Measurements from ENCODE around the gene CCDC28B. TPM values are rescaled to one million over a fixed set of nuclear protein-coding genes. Genes with fewer than 3 reads are reported as not detected.

The CCDC28B gene
- total and polyA plus RNA-seq, 2 donors (not counting 3 experiments of a cell fraction or from before 2014, with no cell fraction given): 12.0 to 19.1 TPM

GRCh38 chr1:32250893-32251716, 50.7 kb downstream of the CCDC28B start, which contains the start of gene LCK:
Gene LCK (plus strand): TSS chr1:32251265. CDS start chr1:32274330, 23,065 bp downstream.
- TF ChIP-seq MAX (IDR thresholded peaks at IDR 0.05; ENCODE audit: insufficient read depth, insufficient read length) (no peak), MYC (IDR thresholded peaks at IDR 0.05; ENCODE audit: low read depth, low read length) (no peak)
- Histone ChIP-seq H3K4me2 (ENCODE audit: insufficient read depth, low read length) (no peak within 1 kb of the TSS), H3K9me1 (replicated peaks; ENCODE audit: control insufficient read depth, extremely low read depth, insufficient read depth, low read length) (no peaks in the 10 kb centered on the region), H3K9me3 (replicated peaks; ENCODE audit: control insufficient read depth, insufficient read depth, low read length) (no peaks in the 10 kb centered on the region), H3K27ac (ENCODE audit: insufficient read depth, low read depth, low read length) (peak within 1 kb of the TSS; percentile 77), H3K36me3 (ENCODE audit: control insufficient read depth in 2 of 2, extremely low read depth in 1 of 2, insufficient read depth in 2 of 2, low read length in 2 of 2) (no peaks in the 10 kb centered on the region), H3K27me3 (ENCODE audit: control insufficient read depth in 2 of 2, insufficient read depth in 2 of 2, low read length in 2 of 2) (no peaks in the 10 kb centered on the region), H4K20me1 (replicated peaks; ENCODE audit: control insufficient read depth, extremely low read depth, insufficient read depth, low read length) (no peaks in the 10 kb centered on the region), H3K79me2 (ENCODE audit: control insufficient read depth, insufficient read depth, low read length) (no peaks in the 10 kb centered on the region), H2AFZ (ENCODE audit: low read depth, low read length) (no peak within 1 kb of the TSS), H3K4me1 (ENCODE audit: control insufficient read depth, extremely low read depth, insufficient read depth, low read length) (peaks cover 47% of the 10 kb centered on the region), H3K4me3 (replicated peaks in 1 of 3; ENCODE audit: insufficient read depth in 1 of 3, low read depth in 1 of 3, low read length in 3 of 3) (no peak within 1 kb of the TSS), H3K9ac (replicated peaks; ENCODE audit: extremely low read depth, insufficient read depth, low read length) (peak within 1 kb of the TSS; percentile 8)
- intact Hi-C loops (cut with micrococcal nuclease) (loop anchor here (1.0 kb wide), 3 partner anchors 10 to 41 kb away; partner anchors contain the start of gene HDAC1), dilution Hi-C loops (cut with MboI; ENCODE audit: extremely low pct_ligation_motif_present, low sequenced_read_pairs) (no loop called here)
- no TSS peak for BruUV-seq (replicated peaks)
- DNase-seq (ENCODE audit: low read depth, low spot score) (no peak), FAIRE-seq (no peak)
- ChIA-PET CTCF (interaction anchor here (1.0 to 6.3 kb wide), 5 partner anchors 8 to 65 kb away, joined by 3 to 73 read pairs (median 47); no protein-coding TSS in a partner anchor), POLR2A (interaction anchor here (2.0 kb wide), 1 partner anchor 85 kb away, joined by 12 read pairs; the partner anchor contains the start of gene MARCKSL1)

Other genes with a start within 250 kb of the CCDC28B start
- 185 and 194 TPM in 2 replicates for gene KHDRBS1, start 186.7 kb upstream of the CCDC28B start, total RNA-seq
- 26.3 and 43.4 TPM in 2 replicates for gene KHDRBS1, start 186.7 kb upstream of the CCDC28B start, polyA plus RNA-seq
- 43.7 and 47.3 TPM in 2 replicates for gene TMEM39B, start 127.7 kb upstream of the CCDC28B start, total RNA-seq
- gene TMEM39B, start 127.7 kb upstream of the CCDC28B start, polyA plus RNA-seq: 64.3 and 78.1 TPM in 2 replicates
- gene KPNA6, start 92.5 kb upstream of the CCDC28B start, total RNA-seq: 83.4 and 85.6 TPM in 2 replicates
- 18.1 and 22.1 TPM in 2 replicates for gene KPNA6, start 92.5 kb upstream of the CCDC28B start, polyA plus RNA-seq
- 64.3 and 69.4 TPM in 2 replicates for gene TXLNA, start 20.9 kb upstream of the CCDC28B start, total RNA-seq
- gene TXLNA, start 20.9 kb upstream of the CCDC28B start, polyA plus RNA-seq: 41.8 and 44.6 TPM in 2 replicates
- gene IQCC, start 5.1 kb downstream of the CCDC28B start, total RNA-seq: 1.8 and 2.2 TPM in 2 replicates
- gene IQCC, start 5.1 kb downstream of the CCDC28B start, polyA plus RNA-seq: 1.1 and 1.3 TPM in 2 replicates
- not detected in 2 replicates for gene DCDC2B, start 8.5 kb downstream of the CCDC28B start, total RNA-seq
- gene DCDC2B, start 8.5 kb downstream of the CCDC28B start, polyA plus RNA-seq: not detected in 2 replicates
- 15.7 and 20.7 TPM in 2 replicates for gene TMEM234, start 21.8 kb downstream of the CCDC28B start, total RNA-seq
- gene TMEM234, start 21.8 kb downstream of the CCDC28B start, polyA plus RNA-seq: 21.3 and 23.2 TPM in 2 replicates
- 186 and 203 TPM in 2 replicates for gene EIF3I, start 21.8 kb downstream of the CCDC28B start, total RNA-seq
- gene EIF3I, start 21.8 kb downstream of the CCDC28B start, polyA plus RNA-seq: 301 and 331 TPM in 2 replicates
- 2.0 and 5.6 TPM in 2 replicates for gene FAM167B, start 46.6 kb downstream of the CCDC28B start, total RNA-seq
- gene FAM167B, start 46.6 kb downstream of the CCDC28B start, polyA plus RNA-seq: 2.1 and 2.3 TPM in 2 replicates
- not detected in 2 replicates for gene LCK, start 50.7 kb downstream of the CCDC28B start, total RNA-seq
- 0.06 and 0.08 TPM in 2 replicates for gene LCK, start 50.7 kb downstream of the CCDC28B start, polyA plus RNA-seq
- gene HDAC1, start 91.5 kb downstream of the CCDC28B start, total RNA-seq: 111 and 138 TPM in 2 replicates
- gene HDAC1, start 91.5 kb downstream of the CCDC28B start, polyA plus RNA-seq: 109 and 141 TPM in 2 replicates
- 249 and 265 TPM in 2 replicates for gene MARCKSL1, start 135.6 kb downstream of the CCDC28B start, total RNA-seq
- 311 and 318 TPM in 2 replicates for gene MARCKSL1, start 135.6 kb downstream of the CCDC28B start, polyA plus RNA-seq
- 8.6 and 11.6 TPM in 2 replicates for gene FAM229A, start 161.9 kb downstream of the CCDC28B start, total RNA-seq
- gene FAM229A, start 161.9 kb downstream of the CCDC28B start, polyA plus RNA-seq: 8.9 and 9.9 TPM in 2 replicates
- 0.42 and 1.1 TPM in 2 replicates for gene TSSK3, start 161.9 kb downstream of the CCDC28B start, total RNA-seq
- 0.48 and 0.65 TPM in 2 replicates for gene TSSK3, start 161.9 kb downstream of the CCDC28B start, polyA plus RNA-seq
- gene BSDC1, start 193.8 kb downstream of the CCDC28B start, total RNA-seq: 64.6 and 64.8 TPM in 2 replicates
- gene BSDC1, start 193.8 kb downstream of the CCDC28B start, polyA plus RNA-seq: 40.7 and 44.3 TPM in 2 replicates